Non-pigmented ciliary epithelial cell (primary cell): ENCODE results near the gene CACNB4.

Experiments
- DNase-seq: peaks from one replicate; pipeline ENCODE4 v3.0.0-alpha.2; 2010; ENCODE audit warnings: low read depth

Gene CACNB4

DNA sequence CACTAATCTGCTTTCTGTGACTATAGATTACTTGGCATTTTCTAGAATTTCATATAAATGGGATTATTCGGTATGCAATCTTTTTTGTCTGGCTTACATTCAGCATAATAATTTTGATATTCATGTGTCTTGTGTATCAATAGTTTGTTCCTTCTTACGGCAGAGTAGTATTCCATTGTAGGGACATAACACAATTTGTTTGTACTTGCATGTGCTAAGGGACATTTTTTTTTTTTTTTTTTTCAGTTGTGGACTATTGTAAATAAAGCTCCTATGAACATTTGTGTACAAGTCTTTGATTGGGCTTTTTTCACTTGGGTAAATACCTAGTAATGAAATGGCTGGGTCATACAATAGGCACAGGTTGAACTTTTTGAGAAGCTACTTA lies 315.7 kb downstream of the CACNB4 start:
- no peak for DNase-seq
